ES-I3 (cell line): ENCODE data around the gene PBX3.

Experiments
- H3K36me3 ChIP-seq: 2 replicates; pipeline ENCODE4 v1.6.1; 2013; ENCODE audit warnings: mild to moderate bottlenecking, low read length, control low read depth, moderate library complexity; ENCODE audit not compliant: insufficient read depth
- H3K4me1 ChIP-seq: 2 replicates; pipeline ENCODE4 v1.6.1; 2013; ENCODE audit warnings: mild to moderate bottlenecking, control low read depth, low read length; ENCODE audit not compliant: insufficient read depth
- H3K9ac ChIP-seq: 2 replicates; pipeline ENCODE4 v1.6.1; 2013; ENCODE audit warnings: low read depth, mild to moderate bottlenecking, low read length, moderate library complexity
- H3K9me3 ChIP-seq: 2 replicates; pipeline ENCODE4 v1.6.1; 2013; ENCODE audit warnings: mild to moderate bottlenecking, low read length, moderate library complexity; ENCODE audit not compliant: control insufficient read depth, insufficient read depth

Gene PBX3

DNA sequence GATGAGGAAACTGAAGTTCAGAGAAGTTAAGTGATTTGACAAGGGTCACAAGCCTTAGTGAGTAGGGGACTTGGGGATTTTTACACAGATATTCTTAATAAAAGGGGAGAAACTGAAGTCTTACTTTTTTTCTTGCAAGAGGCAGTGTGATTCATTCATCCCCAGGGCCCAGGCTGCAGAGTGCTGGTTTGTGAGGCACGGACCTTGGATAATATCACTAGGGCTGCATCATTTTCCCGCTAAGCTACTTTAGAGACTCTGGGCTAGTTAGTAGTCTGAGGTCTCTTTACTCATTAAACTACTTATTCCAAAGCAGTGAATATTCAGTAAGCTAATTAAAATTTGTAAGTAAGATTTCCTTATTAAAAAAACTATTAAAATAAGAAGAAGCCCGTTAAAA lies 195.0 kb downstream of the PBX3 start:
- Histone ChIP-seq H3K36me3 (no peaks in the 10 kb centered on the region; the same call in 1 of the 2 replicates), H3K4me1 (no peaks in the 10 kb centered on the region), H3K9ac (no peak overlapping the region), H3K9me3 (peaks cover 13% of the 10 kb centered on the region)

- peaks cover 13% of the 10 kb centered on the region for H3K9me3 ChIP-seq
- 0 out of 2 replicates have a peak, but pooled peaks cover 4% of the 10 kb centered on the region for H3K4me1 ChIP-seq
- H3K36me3 ChIP-seq, result peaks cover 2% of the 10 kb centered on the region
- H3K9ac ChIP-seq, result no peak overlapping the region
These were observed 196.7 kb downstream of the PBX3 start for GRCh38 chr9:125943831-125944230.

DNA sequence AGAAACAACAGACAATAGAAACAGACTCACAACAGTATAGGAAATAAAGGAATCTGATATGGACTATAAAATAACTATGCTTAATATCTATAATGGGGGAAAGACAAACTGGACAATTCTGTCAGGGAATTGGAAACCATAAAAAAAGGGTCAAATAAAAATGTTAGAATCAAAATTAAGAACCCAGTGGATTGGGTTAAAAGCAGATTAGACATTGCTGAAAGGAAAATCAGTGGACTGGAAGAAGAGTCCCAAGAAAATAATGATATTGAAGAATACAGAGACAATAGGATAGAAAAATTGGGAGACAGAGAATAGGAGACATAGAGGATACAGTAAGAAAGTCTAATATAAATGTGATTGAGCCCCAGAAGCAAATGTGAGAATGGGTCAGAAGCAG lies 199.2 kb downstream of the PBX3 start:
- Histone ChIP-seq H3K36me3 (peaks cover 2% of the 10 kb centered on the region), H3K9ac (no peak overlapping the region), H3K9me3 (peaks cover 13% of the 10 kb centered on the region), H3K4me1 (peaks cover 15% of the 10 kb centered on the region)

- Histone ChIP-seq H3K9me3 (peaks cover 13% of the 10 kb centered on the region), H3K36me3 (peaks cover 2% of the 10 kb centered on the region), H3K4me1 (peaks cover 24% of the 10 kb centered on the region), H3K9ac (no peak overlapping the region)
These were observed 201.9 kb downstream of the PBX3 start for GRCh38 chr9:125948887-125949596.

DNA sequence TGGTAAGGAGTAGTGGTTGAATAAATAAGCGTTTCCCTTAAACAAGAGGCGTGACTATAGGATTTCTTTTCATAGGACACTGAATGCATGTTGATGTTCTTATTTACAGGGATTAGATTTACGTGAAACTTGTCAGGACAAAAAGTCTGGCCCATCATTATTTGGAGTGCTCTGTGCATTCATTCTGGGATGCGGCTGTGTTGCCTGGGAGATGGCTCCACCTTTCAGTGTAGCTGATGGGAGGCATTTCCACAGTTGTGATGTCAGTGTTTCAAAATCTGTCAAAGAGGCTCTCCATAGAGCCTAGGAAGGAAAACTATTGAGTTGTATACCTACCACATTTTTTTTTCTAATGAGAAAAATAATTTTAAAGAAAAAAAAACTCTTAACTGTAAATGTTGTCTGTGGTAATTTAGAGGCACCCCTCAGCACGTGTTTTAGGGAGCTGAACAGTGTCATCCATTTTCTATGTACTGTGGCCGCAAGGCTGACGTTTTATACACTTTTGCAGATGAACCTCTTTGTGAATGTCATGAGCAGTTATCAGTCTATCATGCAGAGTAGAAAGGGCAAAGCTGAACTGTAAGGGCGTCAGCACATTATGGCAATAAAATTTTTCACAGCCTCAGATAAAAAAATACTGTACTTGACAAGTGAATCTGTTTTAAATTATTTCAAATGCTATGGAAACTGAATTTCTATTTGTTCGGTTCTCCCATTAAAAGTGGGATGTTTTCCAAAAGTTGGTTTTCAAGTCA lies 202.7 kb downstream of the PBX3 start:
- peaks cover 13% of the 10 kb centered on the region for H3K9me3 ChIP-seq
- peaks cover 24% of the 10 kb centered on the region for H3K4me1 ChIP-seq
- no peak overlapping the region for H3K9ac ChIP-seq
- peaks cover 2% of the 10 kb centered on the region for H3K36me3 ChIP-seq

GRCh38 chr9:125950880-125951471 lies 203.8 kb downstream of the PBX3 start:
- H3K9ac ChIP-seq, result no peak overlapping the region
- H3K36me3 ChIP-seq, result peaks cover 2% of the 10 kb centered on the region
- peaks cover 8% of the 10 kb centered on the region for H3K9me3 ChIP-seq
- peaks cover 24% of the 10 kb centered on the region for H3K4me1 ChIP-seq

GRCh38 chr9:125953314-125954019 lies 206.3 kb downstream of the PBX3 start:
- Histone ChIP-seq H3K9me3 (no peaks in the 10 kb centered on the region), H3K4me1 (peaks cover 28% of the 10 kb centered on the region), H3K9ac (no peak overlapping the region), H3K36me3 (peaks cover 2% of the 10 kb centered on the region)

DNA sequence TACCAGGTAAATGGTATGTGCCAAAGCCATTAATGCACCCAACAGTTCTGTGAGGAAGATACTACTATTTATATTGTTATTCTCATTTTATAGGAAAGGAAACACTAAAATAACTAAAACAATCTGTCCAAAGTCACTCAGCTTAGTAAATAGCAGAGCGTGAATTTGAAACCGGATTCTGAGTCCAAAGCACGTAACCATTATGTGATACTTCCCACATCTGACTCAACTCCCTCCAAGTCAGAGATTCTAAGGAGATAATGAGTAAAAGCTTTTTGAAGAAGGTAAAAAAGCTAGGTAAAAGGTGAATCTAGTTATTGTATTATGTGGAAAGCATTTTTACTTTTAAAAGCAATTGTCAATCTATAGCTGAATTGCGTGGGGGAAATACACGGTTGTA lies 208.9 kb downstream of the PBX3 start:
- H3K9me3 ChIP-seq, result no peaks in the 10 kb centered on the region
- peaks cover 19% of the 10 kb centered on the region for H3K4me1 ChIP-seq
- no peaks in the 10 kb centered on the region; the same call in 1 of the 2 replicates for H3K36me3 ChIP-seq
- no peak overlapping the region for H3K9ac ChIP-seq

GRCh38 chr9:125959315-125959714 lies 212.1 kb downstream of the PBX3 start:
- peaks cover 4% of the 10 kb centered on the region; the same call in 1 of the 2 replicates for H3K36me3 ChIP-seq

GRCh38 chr9:125959951-125960619 lies 212.9 kb downstream of the PBX3 start:
- Histone ChIP-seq H3K9me3 (no peaks in the 10 kb centered on the region), H3K36me3 (peaks cover 4% of the 10 kb centered on the region; the same call in 1 of the 2 replicates), H3K4me1 (peaks cover 11% of the 10 kb centered on the region; the same call in 1 of the 2 replicates), H3K9ac (no peak overlapping the region)

More at GRCh38 chr9:125959315-125959714, 212.1 kb downstream of the PBX3 start:
- no peak overlapping the region for H3K9ac ChIP-seq
- no peaks in the 10 kb centered on the region for H3K9me3 ChIP-seq
- H3K4me1 ChIP-seq, result peaks cover 11% of the 10 kb centered on the region; the same call in 1 of the 2 replicates

- H3K9me3 ChIP-seq, result no peaks in the 10 kb centered on the region
- H3K9ac ChIP-seq, result no peak overlapping the region
- H3K4me1 ChIP-seq, result peaks cover 11% of the 10 kb centered on the region; the same call in 1 of the 2 replicates
- H3K36me3 ChIP-seq, result 0 out of 2 replicates have a peak, but pooled peaks cover 4% of the 10 kb centered on the region
These were observed 213.5 kb downstream of the PBX3 start for GRCh38 chr9:125960626-125961025.

GRCh38 chr9:125961072-125961471 lies 213.9 kb downstream of the PBX3 start:
- peaks cover 11% of the 10 kb centered on the region; the same call in 1 of the 2 replicates for H3K4me1 ChIP-seq
- H3K36me3 ChIP-seq, result 0 out of 2 replicates have a peak, but pooled peaks cover 4% of the 10 kb centered on the region
- no peak overlapping the region for H3K9ac ChIP-seq
- no peaks in the 10 kb centered on the region for H3K9me3 ChIP-seq

- no peak overlapping the region for H3K9ac ChIP-seq
- 0 out of 2 replicates have a peak, but pooled peaks cover 6% of the 10 kb centered on the region for H3K4me1 ChIP-seq
- no peaks in the 10 kb centered on the region for H3K9me3 ChIP-seq
- H3K36me3 ChIP-seq, result peaks cover 8% of the 10 kb centered on the region
These were observed 216.8 kb downstream of the PBX3 start for GRCh38 chr9:125963932-125964331.
